Measurements from ENCODE around the gene UQCRHL.

UQCRHL gene

GRCh38 chr1:15802234-15802965 lies 5.0 kb downstream of the UQCRHL start:
- no peak for TF ChIP-seq GABPA (IDR thresholded peaks at IDR 0.05; ENCODE audit: low read depth)
- no peak for TF ChIP-seq POLR2AphosphoS5 (IDR thresholded peaks at IDR 0.05; ENCODE audit: low read depth)
- no peak for TF ChIP-seq SPI1 (IDR thresholded peaks at IDR 0.05; ENCODE audit: borderline replicate concordance, low read depth)
- TF ChIP-seq CTCF (IDR thresholded peaks at IDR 0.05; ENCODE audit: insufficient read depth, low read length): no peak
- TF ChIP-seq REST (IDR thresholded peaks at IDR 0.05; ENCODE audit: insufficient replicate concordance, low read depth): no peak
- no peak overlapping the region for H3K4me3 ChIP-seq (replicated peaks; ENCODE audit: insufficient read depth, low read length)
- no peak for DNase-seq (ENCODE audit: low read depth in 1 of 2, low spot score in 1 of 2)
- H3K27ac ChIP-seq (replicated peaks): no peak overlapping the region
- H3K27me3 ChIP-seq (ENCODE audit: insufficient read depth, poor library complexity, severe bottlenecking): peaks cover 2% of the 10 kb centered on the region

- peaks cover 2% of the 10 kb centered on the region for H3K27me3 ChIP-seq (ENCODE audit: insufficient read depth, poor library complexity, severe bottlenecking)
- no peak for DNase-seq (ENCODE audit: low read depth in 1 of 2, low spot score in 1 of 2)
- no peak overlapping the region for H3K27ac ChIP-seq (replicated peaks)
- H3K4me3 ChIP-seq (replicated peaks; ENCODE audit: insufficient read depth, low read length): no peak overlapping the region
- TF ChIP-seq SPI1 (IDR thresholded peaks at IDR 0.05; ENCODE audit: borderline replicate concordance, low read depth): no peak
- TF ChIP-seq GABPA (IDR thresholded peaks at IDR 0.05; ENCODE audit: low read depth): no peak
- TF ChIP-seq POLR2AphosphoS5 (IDR thresholded peaks at IDR 0.05; ENCODE audit: low read depth): no peak
Measured at GRCh38 chr1:15799928-15800835, 7.3 kb downstream of the UQCRHL start.

GRCh38 chr1:15799004-15799867 lies 8.2 kb downstream of the UQCRHL start:
- DNase-seq (ENCODE audit: low read depth in 1 of 2, low spot score in 1 of 2): no peak
- Histone ChIP-seq H3K4me3 (replicated peaks; ENCODE audit: insufficient read depth, low read length) (no peak overlapping the region), H3K27ac (replicated peaks) (no peak overlapping the region), H3K27me3 (ENCODE audit: insufficient read depth, poor library complexity, severe bottlenecking) (peaks cover 2% of the 10 kb centered on the region)
- TF ChIP-seq REST (IDR thresholded peaks at IDR 0.05; ENCODE audit: insufficient replicate concordance, low read depth) (no peak), SPI1 (IDR thresholded peaks at IDR 0.05; ENCODE audit: borderline replicate concordance, low read depth) (no peak), POLR2AphosphoS5 (IDR thresholded peaks at IDR 0.05; ENCODE audit: low read depth) (no peak), GABPA (IDR thresholded peaks at IDR 0.05; ENCODE audit: low read depth) (no peak), CTCF (IDR thresholded peaks at IDR 0.05; ENCODE audit: insufficient read depth, low read length) (no peak)

Measured in HL-60 (cell line).